Esophagus (tissue), 2 donors: ENCODE measurements around the gene ACAD10. TPM values are rescaled to one million over a fixed set of nuclear protein-coding genes. Genes with fewer than 3 reads are reported as not detected.
"Not testable (repeated sequence)": the region's sequence is repeated elsewhere in the genome, so short reads cannot be mapped to it uniquely, and the experiment has no call there.

Experiments
- H3K27ac ChIP-seq, 2 donors: one replicate each; pipeline ENCODE4 v1.5.1; 2013; ENCODE audit warnings: low read depth in 2 of 2, mild to moderate bottlenecking in 2 of 2, inconsistent platforms in 1 of 2, low read length in 1 of 2, moderate library complexity in 1 of 2
- H3K27me3 ChIP-seq, 2 donors: one replicate each; pipeline ENCODE4 v1.6.1; 2013; ENCODE audit warnings: low read length in 2 of 2, control low read depth in 1 of 2, mild to moderate bottlenecking in 1 of 2; ENCODE audit not compliant: insufficient read depth in 2 of 2, control insufficient read depth in 1 of 2
- H3K36me3 ChIP-seq, 2 donors: one replicate each; pipeline ENCODE4 v1.6.1; 2013; ENCODE audit warnings: low read length in 1 of 2; ENCODE audit not compliant: control insufficient read depth in 2 of 2, insufficient read depth in 2 of 2
- H3K4me1 ChIP-seq, 2 donors: one replicate each; pipeline ENCODE4 v1.6.1; 2013; ENCODE audit warnings: low read length in 1 of 2; ENCODE audit not compliant: control insufficient read depth in 2 of 2, insufficient read depth in 2 of 2
- H3K4me3 ChIP-seq, 2 donors: one replicate each; pipeline ENCODE4 v1.5.1; 2013; ENCODE audit warnings: low read length in 2 of 2, mild to moderate bottlenecking in 2 of 2, low read depth in 1 of 2, moderate library complexity in 1 of 2
- H3K9me3 ChIP-seq, 2 donors: one replicate each; pipeline ENCODE4 v1.6.1; 2013; ENCODE audit warnings: mild to moderate bottlenecking in 2 of 2, low read depth in 1 of 2, low read length in 1 of 2, moderate library complexity in 1 of 2; ENCODE audit not compliant: control insufficient read depth in 2 of 2, insufficient read depth in 1 of 2
- WGBS, 2 donors: extraction: QIAGEN DNeasy Blood & Tissue Kit; methylation state at CpG; one replicate each; pipeline ENCODE4 v1.1.7; 2013; 5-methylcytosine and 5-hydroxymethylcytosine counted together
- polyA plus RNA-seq, 2 donors: library from polyadenylated mRNA; stranded (reverse); fragments of 200-250 nt; gene quantifications; one replicate each; pipeline ENCODE4 v1.2.3, GENCODE V29; 2013
- donor health status: healthy with polysubstance abuse.
- donor health status: Bipolar disorder and iron deficiency.

The ACAD10 gene
- 10 to 100 TPM in 1 of 2 donors, 1 to 10 TPM in 1; 8.2 to 18.3 TPM for polyA plus RNA-seq

DNA sequence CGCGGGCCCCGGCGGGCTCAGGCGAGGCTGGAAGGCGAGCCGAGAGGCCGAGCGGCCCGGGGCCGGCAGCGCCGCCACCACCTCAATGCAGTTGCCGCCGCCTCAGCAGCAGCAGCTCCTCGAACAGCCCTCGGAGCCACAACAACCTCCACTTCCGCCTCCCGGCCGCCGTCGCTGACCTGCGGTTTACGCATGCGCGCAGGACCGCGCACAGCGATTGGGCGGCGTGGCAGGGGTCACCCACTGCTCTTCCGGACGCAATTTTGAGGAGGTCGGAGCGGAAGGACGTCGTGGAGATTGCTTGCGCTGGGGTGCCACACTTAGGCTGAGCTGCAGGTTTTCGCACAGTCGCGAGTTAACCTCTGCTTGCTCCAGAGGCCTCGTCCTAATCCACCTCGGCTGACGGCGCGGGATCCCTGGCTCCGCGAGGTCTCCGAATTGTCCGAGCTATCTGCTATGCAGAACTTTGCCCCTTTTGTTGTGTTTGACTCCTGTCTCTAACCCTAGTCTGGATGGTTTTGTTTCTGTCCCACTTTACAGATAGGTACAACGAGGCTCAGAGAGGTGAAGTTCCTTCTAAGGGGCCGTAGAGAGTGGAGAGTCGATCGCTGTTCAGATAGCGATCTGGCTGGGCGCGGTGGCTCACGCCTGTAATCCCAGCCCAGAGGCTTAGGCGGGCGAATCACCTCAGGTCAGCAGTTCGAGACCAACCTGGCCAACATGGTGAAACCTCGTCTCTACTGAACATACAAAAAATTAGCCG lies at the start of gene ACAD10, which contains the start of gene BRAP:
Gene ACAD10, plus strand, starts transcription at position 243 of the 763 bp plus-strand sequence. CDS start 6,657 bp downstream, outside the sequence.
Gene BRAP, minus strand, starts transcription at position 146 of the 763 bp plus-strand sequence. CDS start 164 bp downstream, outside the sequence.
- H3K27ac ChIP-seq, result peak within 1 kb of the TSS; percentile 93 to 96
- WGBS, 2 donors, result 0 to 1% methylated on average over 57 to 63 of the region's 63 CpGs

DNA sequence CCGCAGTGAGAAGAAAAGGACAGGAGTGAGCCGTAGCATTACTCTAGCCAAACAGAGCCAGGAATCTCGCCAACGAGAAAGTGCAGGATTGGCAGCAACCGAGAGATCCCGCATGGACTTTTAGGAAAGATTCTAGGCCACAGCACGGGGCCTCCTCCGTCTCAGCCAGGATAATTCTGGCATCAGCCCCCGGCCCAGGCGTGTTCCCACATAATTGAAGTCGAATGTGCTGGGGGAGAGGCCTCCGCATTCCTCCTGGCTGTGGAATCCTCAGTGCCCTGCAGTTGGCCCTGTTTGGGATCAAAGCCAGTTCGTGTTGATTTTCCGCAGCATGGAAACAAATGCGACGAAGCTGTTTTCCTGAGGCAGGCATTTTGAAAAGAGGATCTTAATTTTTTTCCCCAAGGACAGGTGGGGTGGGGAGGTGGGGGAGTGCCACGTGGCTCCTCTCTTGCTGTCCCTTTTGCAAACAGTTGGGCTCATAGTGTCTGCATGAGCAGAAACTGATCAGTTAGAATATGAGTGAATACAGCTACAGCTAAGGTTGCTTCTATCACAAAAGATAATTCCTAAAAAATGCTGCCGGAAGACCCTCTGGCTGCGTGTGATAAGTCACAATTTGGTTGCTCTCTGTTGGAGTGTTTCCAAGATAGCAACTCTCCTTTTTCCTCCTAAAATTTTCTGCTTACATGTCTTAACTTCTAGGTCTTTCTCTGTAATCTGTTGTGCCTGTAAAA lies 49.5 kb upstream of the ACAD10 start:
- no peaks in the 10 kb centered on the region for H3K36me3 ChIP-seq
- H3K9me3 ChIP-seq, result no peaks in the 10 kb centered on the region
- peak overlapping the region; percentile 66 to 79 for H3K27ac ChIP-seq
- H3K27me3 ChIP-seq, result no peaks in the 10 kb centered on the region
- H3K4me3 ChIP-seq, result no peak overlapping the region
- no peaks in the 10 kb centered on the region for H3K4me1 ChIP-seq
- WGBS, 2 donors, result 16 to 39% methylated on average over 19 of the region's 19 CpGs

More for the DNA sequence above, at the start of gene ACAD10, which contains the start of gene BRAP:
- Histone ChIP-seq H3K4me1 (peaks cover 0 to 6% of the 10 kb centered on the region in 2 donors), H3K27me3 (no peaks in the 10 kb centered on the region), H3K4me3 (peak within 1 kb of the TSS; percentile 94 to 95), H3K9me3 (no peaks in the 10 kb centered on the region), H3K36me3 (no peaks in the 10 kb centered on the region)

DNA sequence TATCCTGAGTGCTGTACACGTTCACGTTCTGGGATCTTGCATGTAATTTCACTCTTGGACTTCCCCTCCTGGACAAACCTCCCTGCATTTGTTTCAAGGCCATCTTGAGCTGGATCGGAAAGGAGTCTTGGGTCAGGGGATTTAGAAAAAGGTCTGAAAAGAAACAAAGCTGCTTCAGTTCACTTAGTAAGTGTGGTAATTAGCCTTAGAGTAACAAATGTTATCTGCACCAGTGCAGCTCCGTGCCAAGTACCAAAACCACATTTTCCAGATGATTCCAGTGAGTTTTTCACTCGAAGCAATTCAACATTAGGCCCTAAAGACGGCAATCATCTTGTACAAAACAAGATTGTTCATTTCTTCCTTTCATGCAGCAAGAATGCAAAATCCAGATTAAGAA lies 47.3 kb upstream of the ACAD10 start:
- H3K4me3 ChIP-seq, result no peak overlapping the region
- WGBS, 2 donors, result 76 to 83% methylated on average over 6 of the region's 6 CpGs
- no peaks in the 10 kb centered on the region for H3K36me3 ChIP-seq
- H3K9me3 ChIP-seq, result no peaks in the 10 kb centered on the region
- H3K4me1 ChIP-seq, result no peaks in the 10 kb centered on the region
- H3K27me3 ChIP-seq, result no peaks in the 10 kb centered on the region
- H3K27ac ChIP-seq, result no peak overlapping the region

DNA sequence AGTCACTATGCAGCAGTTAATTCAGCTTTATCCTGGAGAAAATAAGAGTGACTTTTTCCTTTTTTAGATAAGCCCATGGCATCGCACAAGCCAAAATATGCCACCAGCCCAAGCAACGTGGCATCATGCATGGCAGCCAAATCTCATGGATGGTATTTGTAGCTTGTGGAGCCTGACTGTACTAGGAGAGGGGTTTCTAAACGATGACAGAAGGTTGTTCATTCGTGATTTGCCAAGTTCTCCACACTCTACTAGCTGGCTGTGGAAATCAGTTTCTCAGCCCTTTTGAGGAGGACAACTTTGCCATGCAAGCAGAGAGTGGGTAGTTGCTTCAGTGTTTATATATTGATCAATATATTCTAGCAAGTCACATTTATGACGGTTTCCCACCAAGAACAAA lies 45.3 kb upstream of the ACAD10 start:
- no peak overlapping the region for H3K27ac ChIP-seq
- no peaks in the 10 kb centered on the region for H3K9me3 ChIP-seq
- peaks cover 0 to 12% of the 10 kb centered on the region in 2 donors for H3K36me3 ChIP-seq
- WGBS, 2 donors, result 85 to 90% methylated on average over 5 of the region's 5 CpGs
- H3K4me3 ChIP-seq, result no peak overlapping the region
- no peaks in the 10 kb centered on the region for H3K4me1 ChIP-seq
- H3K27me3 ChIP-seq, result no peaks in the 10 kb centered on the region

DNA sequence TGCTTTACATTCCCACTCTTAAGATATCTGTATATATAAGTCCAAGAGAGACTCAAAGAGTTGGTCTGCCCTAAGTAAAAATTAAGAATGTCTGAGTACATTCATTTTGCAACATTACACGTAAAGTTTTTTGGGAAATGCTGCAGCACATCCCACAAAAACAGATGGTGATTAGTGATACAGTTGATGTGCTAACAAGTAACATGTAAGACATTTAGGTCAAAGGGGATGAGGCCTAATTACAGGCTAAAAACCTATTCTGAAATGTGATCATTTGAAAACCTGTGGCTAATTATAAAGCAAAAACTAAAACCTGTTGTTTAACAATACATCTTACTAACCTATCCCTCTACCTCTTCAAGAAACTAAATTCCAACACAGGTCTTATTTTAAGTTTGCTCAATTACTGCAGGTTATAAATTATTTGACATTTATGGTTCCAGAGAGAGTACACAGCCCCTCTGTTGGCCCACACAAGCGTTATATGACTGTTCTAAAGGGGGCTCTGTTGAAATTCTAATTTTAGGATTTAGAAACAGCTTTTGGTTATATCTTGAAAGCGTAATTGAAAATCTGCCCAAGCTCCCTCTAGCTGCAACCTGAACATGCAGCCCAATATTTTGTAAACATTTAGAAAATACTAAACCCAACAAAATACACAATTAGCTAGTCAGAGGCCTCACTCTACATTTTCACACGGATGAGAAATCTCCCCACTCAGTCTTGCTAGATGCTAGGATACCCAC lies 43.0 kb upstream of the ACAD10 start:
- Histone ChIP-seq H3K4me1 (no peaks in the 10 kb centered on the region), H3K27me3 (no peaks in the 10 kb centered on the region), H3K27ac (peak overlapping the region in 1 of 2 donors; percentile 38), H3K4me3 (no peak overlapping the region), H3K9me3 (no peaks in the 10 kb centered on the region), H3K36me3 (peaks cover 0 to 19% of the 10 kb centered on the region in 2 donors)
- WGBS, 2 donors, result 65 to 69% methylated on average over 4 of the region's 4 CpGs

DNA sequence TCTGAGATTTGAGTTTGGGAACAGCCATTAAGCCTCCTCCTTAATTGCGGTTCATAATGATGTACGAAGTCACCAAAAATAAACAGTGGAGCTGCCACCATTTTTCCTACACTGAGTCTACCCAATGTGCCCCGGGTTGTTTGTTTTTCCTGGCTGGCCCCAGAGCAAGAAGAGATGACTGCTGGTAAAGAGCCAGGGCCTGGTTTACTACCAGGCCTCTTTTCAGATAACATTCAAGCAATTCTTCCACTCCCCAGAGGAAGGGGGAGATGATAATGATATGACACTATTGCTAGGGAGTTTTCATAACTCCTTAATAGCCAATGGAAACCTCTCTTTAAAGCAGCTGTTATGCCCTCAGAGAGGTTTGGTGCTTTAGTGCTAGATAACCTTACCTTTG lies 42.4 kb upstream of the ACAD10 start:
- H3K4me1 ChIP-seq, result no peaks in the 10 kb centered on the region
- peaks cover 0 to 19% of the 10 kb centered on the region in 2 donors for H3K36me3 ChIP-seq
- 49 to 54% methylated on average over 3 of the region's 3 CpGs for WGBS, 2 donors
- no peaks in the 10 kb centered on the region for H3K9me3 ChIP-seq
- no peaks in the 10 kb centered on the region for H3K27me3 ChIP-seq
- H3K27ac ChIP-seq, result peak overlapping the region in 1 of 2 donors; percentile 38
- H3K4me3 ChIP-seq, result no peak overlapping the region

DNA sequence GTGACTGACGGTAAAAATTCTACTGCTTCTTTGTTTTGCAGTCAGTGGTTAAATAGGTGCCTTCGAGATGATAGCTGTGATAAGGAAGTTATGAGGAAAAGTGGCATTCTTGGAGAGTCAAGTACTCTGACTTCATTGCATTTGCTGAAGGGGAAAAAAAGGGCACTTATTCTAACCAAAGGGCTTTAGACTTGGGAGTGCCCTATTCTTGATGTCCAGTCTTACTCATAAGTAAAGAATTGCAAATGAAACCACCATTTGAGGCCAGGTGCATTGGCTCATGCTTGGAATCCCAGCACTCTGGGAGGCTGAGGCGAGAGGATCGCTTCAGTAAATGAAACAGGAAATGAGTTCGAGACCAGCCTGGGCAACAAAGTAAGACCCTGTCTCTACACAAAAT lies 40.4 kb upstream of the ACAD10 start:
- 94 to 95% methylated on average over 5 of the region's 5 CpGs for WGBS, 2 donors
- no peak overlapping the region for H3K4me3 ChIP-seq
- H3K36me3 ChIP-seq, result peaks cover 4 to 25% of the 10 kb centered on the region in 2 donors
- no peak overlapping the region for H3K27ac ChIP-seq
- no peaks in the 10 kb centered on the region for H3K9me3 ChIP-seq
- no peaks in the 10 kb centered on the region for H3K27me3 ChIP-seq
- H3K4me1 ChIP-seq, result no peaks in the 10 kb centered on the region

DNA sequence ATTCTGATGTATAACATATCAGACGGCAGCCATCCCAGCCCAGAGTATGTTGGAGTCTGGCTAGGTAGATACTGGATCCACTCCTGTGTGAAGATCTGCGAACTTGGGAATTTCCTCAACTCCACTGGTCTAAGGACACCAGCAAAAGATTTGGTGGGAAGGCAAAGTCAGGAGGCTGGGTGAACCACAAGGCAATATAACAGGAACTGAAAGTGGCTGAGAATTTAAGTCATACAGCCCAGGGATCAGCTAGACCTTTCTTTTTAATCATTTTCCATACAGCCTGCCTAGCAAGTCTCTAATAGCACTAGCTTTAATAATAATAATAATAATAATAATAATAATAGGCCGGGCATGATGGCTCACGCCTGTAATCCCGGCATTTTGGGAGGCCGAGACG lies 34.9 kb upstream of the ACAD10 start:
- H3K27me3 ChIP-seq, result no peaks in the 10 kb centered on the region
- H3K9me3 ChIP-seq, result no peaks in the 10 kb centered on the region
- no peak overlapping the region for H3K27ac ChIP-seq
- H3K4me1 ChIP-seq, result no peaks in the 10 kb centered on the region
- H3K36me3 ChIP-seq, result peaks cover 7 to 22% of the 10 kb centered on the region in 2 donors
- 92 to 94% methylated on average over 7 of the region's 7 CpGs for WGBS, 2 donors
- no peak overlapping the region for H3K4me3 ChIP-seq

DNA sequence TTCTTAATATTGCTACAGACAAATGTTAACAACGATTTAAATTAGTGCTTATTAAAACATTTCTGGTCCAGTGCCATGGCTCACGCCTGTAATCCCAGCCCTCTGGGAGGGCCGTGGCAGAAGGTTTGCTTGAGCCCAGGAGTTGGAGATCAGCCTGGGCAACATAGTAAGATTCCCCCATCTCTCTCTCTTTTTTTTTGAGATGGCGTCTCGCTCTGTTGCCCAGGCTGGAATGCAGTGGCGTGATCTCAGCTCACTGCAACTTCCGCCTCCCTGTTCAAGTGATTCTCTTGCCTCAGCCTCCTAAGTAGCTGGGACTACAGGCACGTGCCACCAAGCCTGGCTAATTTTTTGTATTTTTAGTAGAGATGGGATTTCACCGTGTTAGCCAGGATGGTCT lies 33.3 kb upstream of the ACAD10 start:
- not testable (repeated sequence) for H3K4me3 ChIP-seq, H3K27me3 ChIP-seq, H3K27ac ChIP-seq, H3K4me1 ChIP-seq, H3K9me3 ChIP-seq
- H3K36me3 ChIP-seq, result peaks cover 10 to 25% of the 10 kb centered on the region in 2 donors
- WGBS, 2 donors, result 90 to 94% methylated on average over 9 of the region's 9 CpGs
